UCSD-AML1 (cell line): Measurements from ENCODE around the gene TARBP1.
"Not testable (repeated sequence)": the region's sequence is repeated elsewhere in the genome, so short reads cannot be mapped to it uniquely, and the experiment has no call there.

ENCODE experiments used
- DNase-seq: peaks from one replicate; lab custom pipeline; 2025; ENCODE audit not compliant: unreplicated experiment; lab: John Stamatoyannopoulos, UW

The TARBP1 gene

GRCh38 chr1:234357831-234358230 is 121.1 kb downstream of the TARBP1 start:
- DNase-seq: no peak

GRCh38 chr1:234356615-234357269 is 122.2 kb downstream of the TARBP1 start:
- not testable (repeated sequence) for DNase-seq

- no peak for DNase-seq
These were observed 123.0 kb downstream of the TARBP1 start for GRCh38 chr1:234355782-234356510.

GRCh38 chr1:234348964-234349363 is 130.0 kb downstream of the TARBP1 start:
- DNase-seq: no peak

- DNase-seq: no peak
These were observed 133.7 kb downstream of the TARBP1 start for GRCh38 chr1:234345237-234345636.

GRCh38 chr1:234342774-234343173 is 136.2 kb downstream of the TARBP1 start:
- DNase-seq: no peak
